ENCODE results near the gene MYH11.
"Not testable (repeated sequence)": the region's sequence is repeated elsewhere in the genome, so short reads cannot be mapped to it uniquely, and the experiment has no call there.

Gene MYH11

DNA sequence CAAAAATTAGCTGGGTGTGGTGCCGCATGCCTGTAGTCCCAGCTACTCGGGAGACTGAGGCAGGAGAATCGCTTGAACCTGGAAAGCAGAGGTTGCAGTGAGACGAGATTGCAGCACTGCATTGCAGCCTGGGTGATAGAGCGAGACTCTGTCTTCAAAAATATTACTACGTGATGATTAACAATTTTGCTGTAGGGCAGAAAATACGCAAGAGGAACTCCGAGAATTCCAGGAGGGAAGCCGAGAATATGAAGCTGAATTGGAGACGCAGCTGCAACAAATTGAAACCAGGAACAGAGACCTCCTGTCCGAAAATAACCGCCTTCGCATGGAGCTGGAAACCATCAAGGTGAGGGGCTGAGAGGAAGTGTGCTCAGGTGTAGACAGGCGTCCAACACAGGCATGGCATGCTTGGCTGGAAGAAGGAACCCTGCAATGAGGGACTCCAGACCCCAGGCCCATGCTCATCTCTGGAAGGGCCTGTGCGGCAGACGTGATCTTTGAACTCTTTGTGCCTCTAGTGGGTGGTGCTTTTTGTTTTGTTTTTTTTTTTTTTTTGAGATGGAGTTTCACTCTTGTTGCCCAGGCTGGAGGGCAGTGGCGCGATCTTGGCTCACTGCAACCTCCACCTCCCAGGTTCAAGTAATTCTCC, 189.6 kb downstream of the MYH11 start:
- TF ChIP-seq, protein P1, sequence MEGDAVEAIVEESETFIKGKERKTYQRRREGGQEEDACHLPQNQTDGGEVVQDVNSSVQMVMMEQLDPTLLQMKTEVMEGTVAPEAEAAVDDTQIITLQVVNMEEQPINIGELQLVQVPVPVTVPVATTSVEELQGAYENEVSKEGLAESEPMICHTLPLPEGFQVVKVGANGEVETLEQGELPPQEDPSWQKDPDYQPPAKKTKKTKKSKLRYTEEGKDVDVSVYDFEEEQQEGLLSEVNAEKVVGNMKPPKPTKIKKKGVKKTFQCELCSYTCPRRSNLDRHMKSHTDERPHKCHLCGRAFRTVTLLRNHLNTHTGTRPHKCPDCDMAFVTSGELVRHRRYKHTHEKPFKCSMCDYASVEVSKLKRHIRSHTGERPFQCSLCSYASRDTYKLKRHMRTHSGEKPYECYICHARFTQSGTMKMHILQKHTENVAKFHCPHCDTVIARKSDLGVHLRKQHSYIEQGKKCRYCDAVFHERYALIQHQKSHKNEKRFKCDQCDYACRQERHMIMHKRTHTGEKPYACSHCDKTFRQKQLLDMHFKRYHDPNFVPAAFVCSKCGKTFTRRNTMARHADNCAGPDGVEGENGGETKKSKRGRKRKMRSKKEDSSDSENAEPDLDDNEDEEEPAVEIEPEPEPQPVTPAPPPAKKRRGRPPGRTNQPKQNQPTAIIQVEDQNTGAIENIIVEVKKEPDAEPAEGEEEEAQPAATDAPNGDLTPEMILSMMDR (IDR thresholded peaks at IDR 0.05; ENCODE audit: low read depth, low read length), result no peak
- DNase-seq (ENCODE audit: low read depth in 2 of 2), result no peak
- H3K4me3 ChIP-seq (replicated peaks in 1 of 2; ENCODE audit: low read depth in 2 of 2, low read length in 2 of 2), result no peak overlapping the region

DNA sequence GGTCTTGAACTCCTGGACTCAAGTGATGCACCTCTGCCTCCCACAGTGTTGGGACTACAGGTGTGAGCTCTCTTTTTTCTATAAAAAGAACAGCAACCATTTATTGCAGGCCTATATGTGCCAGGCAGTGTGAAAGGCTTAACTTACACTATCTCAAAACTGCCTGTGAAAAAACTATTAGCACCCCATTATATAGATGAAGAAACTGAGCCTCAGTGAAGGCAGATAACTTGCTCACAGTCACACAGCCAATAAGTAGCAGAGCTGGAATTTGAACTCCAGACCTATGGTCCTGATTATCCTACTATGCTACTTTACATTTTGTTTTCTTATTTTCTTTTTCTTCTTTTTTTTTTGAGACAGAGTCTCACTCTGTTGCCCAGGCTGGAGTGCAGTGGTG, 191.7 kb downstream of the MYH11 start:
- TF ChIP-seq, protein P1 (IDR thresholded peaks at IDR 0.05; ENCODE audit: low read depth, low read length), result no peak
- DNase-seq (ENCODE audit: low read depth in 2 of 2), result no peak
- H3K4me3 ChIP-seq (replicated peaks in 1 of 2; ENCODE audit: low read depth in 2 of 2, low read length in 2 of 2), result no peak overlapping the region

DNA sequence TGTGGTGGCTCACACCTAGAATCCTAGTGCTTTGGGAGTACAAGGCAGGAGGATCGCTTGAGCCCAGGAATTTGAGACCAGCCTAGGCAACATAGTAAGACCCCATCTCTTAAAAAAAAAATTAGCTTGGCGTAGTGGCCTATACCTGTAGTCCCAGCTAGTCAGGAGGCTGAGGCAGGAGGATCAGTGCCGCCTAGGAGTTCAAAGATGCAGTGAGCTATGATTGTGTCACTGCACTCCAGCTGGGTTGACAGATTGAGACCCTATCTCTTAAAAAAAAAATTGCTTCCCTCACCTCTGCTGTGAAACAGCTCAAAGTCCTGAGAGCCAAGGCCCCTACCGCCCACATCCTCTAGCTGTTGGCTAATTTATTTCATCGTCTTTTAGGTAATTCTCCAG, 196.6 kb downstream of the MYH11 start:
- TF ChIP-seq, protein P1 (IDR thresholded peaks at IDR 0.05; ENCODE audit: low read depth, low read length), result no peak
- no peak overlapping the region for H3K4me3 ChIP-seq (replicated peaks in 1 of 2; ENCODE audit: low read depth in 2 of 2, low read length in 2 of 2)
- DNase-seq (ENCODE audit: low read depth in 2 of 2), result no peak

DNA sequence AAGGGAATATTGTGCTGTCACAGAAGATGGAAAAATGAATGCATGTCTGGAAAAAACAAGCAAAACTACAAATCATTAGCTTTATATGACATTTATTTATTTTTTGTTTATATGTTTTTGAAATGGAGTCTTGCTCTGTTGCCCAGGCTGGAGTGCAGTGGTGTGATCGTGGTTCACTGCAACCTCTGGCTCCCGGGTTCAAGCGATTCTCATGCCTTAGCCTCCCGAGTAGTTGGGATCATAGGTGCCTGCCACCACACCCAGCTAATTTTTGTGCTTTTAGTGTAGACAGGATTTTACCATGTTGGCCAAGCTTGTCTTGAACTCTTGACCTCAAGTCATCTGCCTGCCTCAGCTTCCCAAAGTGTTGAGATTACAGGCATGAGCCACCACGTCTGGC, 198.3 kb downstream of the MYH11 start:
- H3K4me3 ChIP-seq (replicated peaks in 1 of 2; ENCODE audit: low read depth in 2 of 2, low read length in 2 of 2), result no peak overlapping the region

DNA sequence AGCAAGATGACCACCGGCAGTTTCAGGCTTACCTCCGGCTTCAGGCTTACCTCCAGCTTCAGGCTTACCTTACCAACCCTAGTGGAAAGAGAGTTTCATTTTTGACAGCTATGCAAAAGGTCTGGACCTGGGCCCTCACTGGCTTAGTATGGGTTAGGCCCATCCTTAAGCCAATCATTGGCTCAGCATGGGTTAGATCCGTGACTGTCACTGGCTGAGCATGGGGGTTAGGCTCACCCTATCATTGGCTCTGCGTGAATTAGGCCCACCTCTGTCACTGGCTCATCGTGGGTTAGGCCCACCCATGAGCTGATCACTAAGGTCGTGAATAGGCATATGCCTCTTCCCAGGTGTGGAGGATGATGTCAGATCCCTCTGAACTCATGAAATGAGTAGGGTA, 198.7 kb downstream of the MYH11 start:
- H3K4me3 ChIP-seq (replicated peaks in 1 of 2; ENCODE audit: low read depth in 2 of 2, low read length in 2 of 2), result no peak overlapping the region
- no peak for DNase-seq (ENCODE audit: low read depth in 2 of 2)
- TF ChIP-seq, protein P1 (IDR thresholded peaks at IDR 0.05; ENCODE audit: low read depth, low read length), result no peak

More for the DNA sequence above, 198.3 kb downstream of the MYH11 start:
- TF ChIP-seq, protein P1 (IDR thresholded peaks at IDR 0.05; ENCODE audit: low read depth, low read length), result no peak
- no peak for DNase-seq (ENCODE audit: low read depth in 2 of 2)

DNA sequence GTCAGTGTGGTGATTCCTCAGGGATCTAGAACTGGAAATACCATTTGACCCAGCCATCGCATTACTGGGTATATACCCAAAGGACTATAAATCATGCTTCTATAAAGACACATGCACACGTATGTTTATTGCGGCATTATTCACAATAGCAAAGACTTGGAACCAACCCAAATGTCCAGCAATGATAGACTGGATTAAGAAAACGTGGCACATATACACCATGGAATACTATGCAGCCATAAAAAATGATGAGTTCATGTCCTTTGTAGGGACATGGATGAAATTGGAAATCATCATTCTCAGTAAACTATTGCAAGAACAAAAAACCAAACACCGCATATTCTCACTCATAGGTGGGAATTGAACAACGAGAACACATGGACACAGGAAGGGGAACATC, 201.3 kb downstream of the MYH11 start:
- not testable (repeated sequence) for DNase-seq (ENCODE audit: low read depth in 2 of 2)

DNA sequence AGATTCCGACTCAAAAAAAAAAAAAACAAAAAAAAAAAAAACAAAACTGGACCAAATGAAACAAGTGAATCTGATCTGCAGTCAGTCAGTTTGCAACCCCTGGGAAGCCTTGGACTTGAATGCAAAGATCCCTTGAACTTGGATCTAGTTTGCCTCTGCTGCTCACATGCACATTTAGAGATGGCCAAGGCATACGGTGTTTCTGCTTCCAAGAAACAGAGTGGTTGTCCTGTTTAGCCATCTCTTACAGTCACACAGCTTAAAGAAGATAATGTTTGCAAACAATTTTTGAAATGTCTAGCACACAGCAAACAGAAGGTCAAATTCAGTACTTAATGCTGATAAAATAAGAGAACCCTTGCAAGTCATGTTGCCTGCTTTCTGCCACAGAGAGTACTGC, 202.2 kb downstream of the MYH11 start:
- TF ChIP-seq, protein P1 (IDR thresholded peaks at IDR 0.05; ENCODE audit: low read depth, low read length), result no peak
- no peak for DNase-seq (ENCODE audit: low read depth in 2 of 2)

More for the DNA sequence above, 201.3 kb downstream of the MYH11 start:
- not testable (repeated sequence) for H3K4me3 ChIP-seq (replicated peaks in 1 of 2; ENCODE audit: low read depth in 2 of 2, low read length in 2 of 2)

More for the DNA sequence above, 202.2 kb downstream of the MYH11 start:
- no peak overlapping the region for H3K4me3 ChIP-seq (replicated peaks in 1 of 2; ENCODE audit: low read depth in 2 of 2, low read length in 2 of 2)
